Measurements from ENCODE around the gene SIDT1. TPM values are rescaled to one million over a fixed set of nuclear protein-coding genes. Genes with fewer than 3 reads are reported as not detected.
"Not testable (repeated sequence)": the region's sequence is repeated elsewhere in the genome, so short reads cannot be mapped to it uniquely, and the experiment has no call there.

The SIDT1 gene
- total RNA-seq, 1 experiment from 2014 or later: not detected

- DNase-seq (ENCODE audit: extremely low read depth, low read depth): no peak
These were observed 97.4 kb downstream of the SIDT1 start for GRCh38 chr3:113629584-113630421.

- no peak for DNase-seq (ENCODE audit: extremely low read depth, low read depth)
These were observed 98.7 kb downstream of the SIDT1 start for GRCh38 chr3:113630956-113631542.

- no peak for DNase-seq (ENCODE audit: extremely low read depth, low read depth)
These were observed 99.2 kb downstream of the SIDT1 start for GRCh38 chr3:113631573-113631972.

GRCh38 chr3:113634782-113635474, 102.6 kb downstream of the SIDT1 start:
- no peak for DNase-seq (ENCODE audit: extremely low read depth, low read depth)

GRCh38 chr3:113636034-113636433, 103.7 kb downstream of the SIDT1 start:
- not testable (repeated sequence) for DNase-seq (ENCODE audit: extremely low read depth, low read depth)

GRCh38 chr3:113637756-113638155, 105.4 kb downstream of the SIDT1 start:
- DNase-seq (ENCODE audit: extremely low read depth, low read depth): no peak

GRCh38 chr3:113638910-113639309, 106.6 kb downstream of the SIDT1 start:
- DNase-seq (ENCODE audit: extremely low read depth, low read depth): no peak

GRCh38 chr3:113643583-113643982, 111.2 kb downstream of the SIDT1 start:
- DNase-seq (ENCODE audit: extremely low read depth, low read depth): no peak

- no peak for DNase-seq (ENCODE audit: extremely low read depth, low read depth)
These were observed 116.2 kb downstream of the SIDT1 start for GRCh38 chr3:113648524-113648923.

- DNase-seq (ENCODE audit: extremely low read depth, low read depth): no peak
These were observed 117.0 kb downstream of the SIDT1 start for GRCh38 chr3:113649174-113649845.

GRCh38 chr3:113654310-113654709, 122.0 kb downstream of the SIDT1 start:
- no peak for DNase-seq (ENCODE audit: extremely low read depth, low read depth)

- no peak for DNase-seq (ENCODE audit: extremely low read depth, low read depth)
These were observed 122.5 kb downstream of the SIDT1 start for GRCh38 chr3:113654851-113655250.

GRCh38 chr3:113658107-113658506, 125.8 kb downstream of the SIDT1 start:
- DNase-seq (ENCODE audit: extremely low read depth, low read depth): no peak

GRCh38 chr3:113659101-113659541, 126.8 kb downstream of the SIDT1 start:
- DNase-seq (ENCODE audit: extremely low read depth, low read depth): no peak

- no peak for DNase-seq (ENCODE audit: extremely low read depth, low read depth)
These were observed 127.6 kb downstream of the SIDT1 start for GRCh38 chr3:113659996-113660395.

GRCh38 chr3:113660458-113660857, 128.1 kb downstream of the SIDT1 start:
- no peak for DNase-seq (ENCODE audit: extremely low read depth, low read depth)

GRCh38 chr3:113660896-113661295, 128.5 kb downstream of the SIDT1 start:
- DNase-seq (ENCODE audit: extremely low read depth, low read depth): no peak

- no peak for DNase-seq (ENCODE audit: extremely low read depth, low read depth)
These were observed 130.5 kb downstream of the SIDT1 start for GRCh38 chr3:113662824-113663223.

- no peak for DNase-seq (ENCODE audit: extremely low read depth, low read depth)
These were observed 131.0 kb downstream of the SIDT1 start for GRCh38 chr3:113663324-113663750.

- DNase-seq (ENCODE audit: extremely low read depth, low read depth): no peak
These were observed 131.4 kb downstream of the SIDT1 start for GRCh38 chr3:113663761-113664160.

GRCh38 chr3:113664523-113665094, 132.3 kb downstream of the SIDT1 start:
- no peak for DNase-seq (ENCODE audit: extremely low read depth, low read depth)

All from NCI-H460 (cell line).